HepG2 (cell line): ENCODE results near the gene MUTYH. TPM values are rescaled to one million over a fixed set of nuclear protein-coding genes. Genes with fewer than 3 reads are reported as not detected.
A peak's percentile ranks its signal among the peaks of the same experiment; 100 is the strongest.

ENCODE experiments used
- ATRX ChIP-seq: sonication (generic); formaldehyde crosslinking; IDR thresholded peaks from 2 replicates; pipeline ENCODE4 v1.4.0; 2020; ENCODE audit warnings: missing genetic modification reagents, borderline replicate concordance
- ELF3 ChIP-seq: IDR thresholded peaks from 2 replicates; pipeline ENCODE4 v1.6.1; 2016; ENCODE audit warnings: missing genetic modification reagents, missing compliant biosample characterization
- FOXC1 ChIP-seq: sonication (generic); formaldehyde crosslinking; IDR thresholded peaks from 2 replicates; pipeline ENCODE4 v1.8.0; 2022; ENCODE audit warnings: mild to moderate bottlenecking, missing genetic modification reagents, borderline replicate concordance
- HCFC1 ChIP-seq: fragments of 150-350 bp; IDR thresholded peaks from 2 replicates; pipeline ENCODE4 v1.6.1; 2014; ENCODE audit warnings: low read depth, low read length
- KAT8 ChIP-seq: IDR thresholded peaks from 2 replicates; pipeline ENCODE4 v1.6.1; 2016; ENCODE audit warnings: missing genetic modification reagents, missing compliant biosample characterization
- MAX ChIP-seq: IDR thresholded peaks from 2 replicates; pipeline ENCODE4 v1.6.1; 2012; ENCODE audit warnings: inconsistent platforms
- NCOA1 ChIP-seq: sonication (generic); formaldehyde crosslinking; IDR thresholded peaks from 2 replicates; pipeline ENCODE4 v1.9.0; 2021; ENCODE audit warnings: missing genetic modification reagents
- NFE2 ChIP-seq: sonication (generic); formaldehyde crosslinking; IDR thresholded peaks from 2 replicates; pipeline ENCODE4 v1.4.0; 2020; ENCODE audit warnings: missing genetic modification reagents
- SALL1 ChIP-seq: sonication (generic); formaldehyde crosslinking; IDR thresholded peaks from 2 replicates; pipeline ENCODE4 v1.8.0; 2022; ENCODE audit warnings: mild to moderate bottlenecking, missing genetic modification reagents
- TRIM22 ChIP-seq: fragments of 450-650 bp; IDR thresholded peaks from 2 replicates; pipeline ENCODE4 v1.6.1; 2017
- ZKSCAN8 ChIP-seq: IDR thresholded peaks from 2 replicates; pipeline ENCODE4 v1.6.1; 2016; ENCODE audit warnings: borderline replicate concordance, missing genetic modification reagents, missing compliant biosample characterization
- ZNF18 ChIP-seq: sonication (generic); formaldehyde crosslinking; IDR thresholded peaks from 2 replicates; pipeline ENCODE4 v1.8.0; 2022; ENCODE audit warnings: mild to moderate bottlenecking, missing genetic modification reagents; ENCODE audit not compliant: insufficient replicate concordance
- ZNF614 ChIP-seq: IDR thresholded peaks from 2 replicates; pipeline ENCODE4 v1.6.1; 2018; ENCODE audit warnings: missing biosample characterization, missing genetic modification reagents, inconsistent platforms, borderline replicate concordance
- ZNF652 ChIP-seq: IDR thresholded peaks from 2 replicates; pipeline ENCODE4 v1.6.1; 2016; ENCODE audit warnings: low read depth, borderline replicate concordance
- ZNF740 ChIP-seq: sonication (generic); formaldehyde crosslinking; IDR thresholded peaks from 2 replicates; pipeline ENCODE4 v1.4.0; 2020; ENCODE audit warnings: missing genetic modification reagents
- polyA plus RNA-seq, 8 experiments: library from polyadenylated mRNA; depleted of rRNA in 3 of 8; stranded (reverse) in 7 of 8; unstranded in 1 of 8; fragments of >200 nt; fragmentation: Illumina TruSeq in 4 of 8; extraction: Trizol in 4 of 8; gene quantifications; 2 replicates each; pipeline versions ENCODE4 v1.2.1 to v1.2.3, GENCODE V29; 2011 to 2016; ENCODE audit warnings: low read depth in 4 of 8, missing spikeins in 1 of 8, mixed read lengths in 1 of 8; ENCODE audit not compliant: insufficient read depth in 1 of 8
- total RNA-seq, 5 experiments: library from RNA; depleted of rRNA; stranded (reverse); fragments of >200 nt; fragmentation: Illumina TruSeq; extraction: Trizol; gene quantifications; 2 replicates each; pipeline ENCODE4 v1.2.3, GENCODE V29; 2016; ENCODE audit warnings: low read depth in 1 of 5

The MUTYH gene
- total and polyA plus RNA-seq, 2 of the 13 experiments (the other 11 are each of a cell fraction or from before 2014, with no cell fraction given), result 16.3 to 17.1 TPM

- TF ChIP-seq SALL1 (peak; percentile 30), KAT8 (CRISPR knock-in tag) (peak; percentile 30; the same call in 1 of the 2 replicates), MAX (peak; percentile 49), ZNF740 (no peak), ELF3 (CRISPR knock-in tag) (0 out of 2 replicates have a peak, but pooled peaks have one; percentile 14), NFE2 (CRISPR knock-in tag) (no peak), NCOA1 (no peak), HCFC1 (no peak), ZKSCAN8 (CRISPR knock-in tag) (peak; percentile 86; the same call in 1 of the 2 replicates), TRIM22 (no peak), ATRX (no peak), ZNF18 (CRISPR knock-in tag) (peak; percentile 89), ZNF614 (CRISPR knock-in tag) (0 out of 2 replicates have a peak, but pooled peaks have one; percentile 17), FOXC1 (CRISPR knock-in tag) (no peak), ZNF652 (CRISPR knock-in tag) (no peak)
Measured at GRCh38 chr1:45297666-45298356, 42.4 kb downstream of the MUTYH start (continued).
